ENCODE data around the gene PKMYT1.

DNA sequence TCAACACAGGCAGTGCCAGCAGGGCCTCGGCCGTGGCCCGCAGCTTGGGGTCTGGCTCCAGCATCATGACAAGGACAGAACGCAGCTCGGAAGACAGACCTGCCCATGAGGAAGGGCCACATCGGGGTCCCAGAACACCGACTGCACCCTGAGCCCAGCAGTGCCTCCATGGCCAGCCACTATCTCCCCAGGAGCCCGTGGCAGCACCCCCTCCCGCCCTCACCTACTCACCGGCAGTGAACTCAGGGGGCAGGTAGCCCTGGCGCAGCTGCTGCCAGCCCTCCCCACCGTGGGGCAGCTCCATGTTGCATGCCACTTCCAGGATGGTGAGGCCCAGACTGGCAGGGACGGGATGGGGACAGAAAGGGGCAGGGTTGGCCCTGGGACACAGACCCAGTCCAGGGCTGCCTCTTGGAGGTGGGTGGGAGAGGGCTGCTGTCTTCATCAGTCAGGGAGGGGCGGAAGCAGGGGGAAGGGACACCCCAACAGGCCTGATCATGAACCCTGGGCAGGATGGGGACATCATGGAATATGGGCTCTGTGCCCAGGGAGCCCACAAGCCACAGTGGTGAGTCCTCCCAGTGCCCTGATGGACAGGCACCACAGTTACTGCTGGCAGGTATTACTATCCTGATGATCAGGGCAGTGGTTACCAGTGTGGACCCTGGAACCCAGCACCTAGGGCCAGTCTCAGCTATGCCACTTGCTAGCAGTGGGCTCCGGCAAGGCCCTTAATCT lies 5.8 kb downstream of the PKMYT1 start:
- TF ChIP-seq POLR2A (IDR thresholded peaks at IDR 0.05; ENCODE audit: low read depth, low read length), result no peak
- no peak for TF ChIP-seq SPI1 (IDR thresholded peaks at IDR 0.05; ENCODE audit: low read depth, low read length)
- TF ChIP-seq POLR2AphosphoS5 (IDR thresholded peaks at IDR 0.05; ENCODE audit: low read depth, low read length), result no peak; the same call in 1 of the 2 replicates
- TF ChIP-seq TAF1 (IDR thresholded peaks at IDR 0.05; ENCODE audit: low read depth, low read length), result no peak

Measured in GM12891 (cell line).